Body of pancreas (tissue), 4 donors: ENCODE data around the gene PNMA3.

ENCODE experiments used
- POLR2A ChIP-seq, 3 donors: fragments of 450-650 bp; IDR thresholded peaks; one replicate each; pipeline ENCODE4 v1.6.1; 2016; ENCODE audit warnings: antibody characterized with exemption in 3 of 3, mild to moderate bottlenecking in 2 of 3
- TF ChIP-seq, protein P1 (sequence below), 7 experiments: fragments of 450-650 bp in 4 of 7; fragments of 200-600 bp in 3 of 7; sonication (generic) in 3 of 7; IDR thresholded peaks; one replicate each; pipeline ENCODE4 v1.5.1; 2016 to 2019; ENCODE audit warnings: antibody characterized with exemption in 7 of 7

DNA sequence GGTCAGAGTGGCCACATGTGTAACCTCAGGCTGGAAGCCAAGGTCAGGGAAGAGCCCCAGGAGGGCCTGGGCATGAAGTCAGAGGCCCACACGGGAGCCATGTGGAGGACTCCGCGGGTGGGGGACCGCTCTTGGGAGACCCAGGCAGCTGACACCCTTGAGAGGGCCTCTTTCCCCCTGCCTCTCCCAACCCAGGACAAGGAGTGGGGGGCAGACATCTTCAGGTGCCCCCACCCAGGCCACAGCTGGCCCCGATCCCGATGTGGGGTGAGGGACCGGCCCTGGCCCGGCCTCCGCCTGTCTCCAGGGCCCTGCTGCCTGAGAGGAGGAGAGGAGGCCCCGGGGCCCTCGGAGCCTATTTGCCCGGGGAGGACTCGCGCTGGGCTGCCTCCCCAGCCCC is 19.1 kb downstream of the PNMA3 start:
- TF ChIP-seq, protein P1, sequence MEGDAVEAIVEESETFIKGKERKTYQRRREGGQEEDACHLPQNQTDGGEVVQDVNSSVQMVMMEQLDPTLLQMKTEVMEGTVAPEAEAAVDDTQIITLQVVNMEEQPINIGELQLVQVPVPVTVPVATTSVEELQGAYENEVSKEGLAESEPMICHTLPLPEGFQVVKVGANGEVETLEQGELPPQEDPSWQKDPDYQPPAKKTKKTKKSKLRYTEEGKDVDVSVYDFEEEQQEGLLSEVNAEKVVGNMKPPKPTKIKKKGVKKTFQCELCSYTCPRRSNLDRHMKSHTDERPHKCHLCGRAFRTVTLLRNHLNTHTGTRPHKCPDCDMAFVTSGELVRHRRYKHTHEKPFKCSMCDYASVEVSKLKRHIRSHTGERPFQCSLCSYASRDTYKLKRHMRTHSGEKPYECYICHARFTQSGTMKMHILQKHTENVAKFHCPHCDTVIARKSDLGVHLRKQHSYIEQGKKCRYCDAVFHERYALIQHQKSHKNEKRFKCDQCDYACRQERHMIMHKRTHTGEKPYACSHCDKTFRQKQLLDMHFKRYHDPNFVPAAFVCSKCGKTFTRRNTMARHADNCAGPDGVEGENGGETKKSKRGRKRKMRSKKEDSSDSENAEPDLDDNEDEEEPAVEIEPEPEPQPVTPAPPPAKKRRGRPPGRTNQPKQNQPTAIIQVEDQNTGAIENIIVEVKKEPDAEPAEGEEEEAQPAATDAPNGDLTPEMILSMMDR (IDR thresholded peaks at IDR 0.05), result no peak
- no peak for TF ChIP-seq POLR2A (IDR thresholded peaks at IDR 0.05)
